Loucy (cell line): ENCODE results near the gene ZC2HC1B.
"Not testable (repeated sequence)": the region's sequence is repeated elsewhere in the genome, so short reads cannot be mapped to it uniquely, and the experiment has no call there.

Experiments
- H2AFZ ChIP-seq: fragments of 200-600 bp; sonication (generic); 2 replicates; pipeline ENCODE4 v1.6.0; 2016; ENCODE audit warnings: antibody characterized with exemption, mild to moderate bottlenecking, low read length, moderate library complexity
- H3F3A ChIP-seq: fragments of 200-600 bp; 2 replicates; pipeline ENCODE4 v1.6.0; 2016; ENCODE audit warnings: antibody characterized with exemption, low read depth, mild to moderate bottlenecking
- H3K27me3 ChIP-seq: fragments of 200-600 bp; sonication (generic); 2 replicates; pipeline ENCODE4 v1.6.1; 2014; ENCODE audit warnings: low read length, mild to moderate bottlenecking; ENCODE audit not compliant: insufficient read depth, poor library complexity, severe bottlenecking
- H3K36me3 ChIP-seq: fragments of 200-600 bp; sonication (generic); 2 replicates; pipeline ENCODE4 v1.6.1; 2016; ENCODE audit warnings: low read length; ENCODE audit not compliant: insufficient read depth
- H3K4me1 ChIP-seq: fragments of 200-600 bp; sonication (generic); 2 replicates; pipeline ENCODE4 v1.5.1; 2014; ENCODE audit warnings: low read length, mild to moderate bottlenecking; ENCODE audit not compliant: insufficient read depth, poor library complexity, severe bottlenecking
- H3K4me2 ChIP-seq: fragments of 200-600 bp; sonication (generic); 2 replicates; pipeline ENCODE4 v1.6.0; 2014; ENCODE audit warnings: antibody characterized with exemption, low read length, low read depth, mild to moderate bottlenecking; ENCODE audit not compliant: poor library complexity, severe bottlenecking
- H3K4me3 ChIP-seq: fragments of 200-600 bp; sonication (generic); 2 replicates; pipeline ENCODE4 v1.5.1; 2014; ENCODE audit warnings: low read length, mild to moderate bottlenecking, mixed read lengths; ENCODE audit not compliant: poor library complexity, severe bottlenecking
- H3K79me2 ChIP-seq: fragments of 200-600 bp; sonication (generic); 2 replicates; pipeline ENCODE4 v1.6.1; 2014; ENCODE audit warnings: low read length; ENCODE audit not compliant: insufficient read depth
- H3K9ac ChIP-seq: fragments of 200-600 bp; sonication (generic); 2 replicates; pipeline ENCODE4 v1.6.0; 2014; ENCODE audit warnings: mild to moderate bottlenecking, low read depth, low read length, moderate library complexity; ENCODE audit not compliant: poor library complexity, severe bottlenecking
- H3K9me2 ChIP-seq: fragments of 200-600 bp; sonication (generic); replicated peaks from 2 replicates; pipeline ENCODE4 v1.6.1; 2016; ENCODE audit warnings: low read depth, low read length, mixed read lengths
- H3K9me3 ChIP-seq: fragments of 200-600 bp; sonication (generic); 2 replicates; pipeline ENCODE4 v1.6.1; 2014; ENCODE audit warnings: mild to moderate bottlenecking, antibody characterized with exemption, low read length, low read depth; ENCODE audit not compliant: insufficient read depth
- H4K20me1 ChIP-seq: fragments of 200-600 bp; sonication (generic); 2 replicates; pipeline ENCODE4 v1.6.0; 2014; ENCODE audit warnings: antibody characterized with exemption, low read length, mild to moderate bottlenecking; ENCODE audit not compliant: insufficient read depth, poor library complexity, severe bottlenecking
- CTCF ChIP-seq: fragments of 200-600 bp; sonication (generic); conservative IDR thresholded peaks from 2 replicates; pipeline ENCODE4 v1.5.1; 2014; ENCODE audit warnings: mild to moderate bottlenecking, antibody characterized with exemption, low read length
- EZH2phosphoT487 ChIP-seq: fragments of 200-600 bp; IDR thresholded peaks from 2 replicates; pipeline ENCODE4 v1.6.1; 2018; ENCODE audit warnings: antibody characterized with exemption, mild to moderate bottlenecking, moderate library complexity, borderline replicate concordance

Gene ZC2HC1B

GRCh38 chr6:143912671-143913070 lies 48.4 kb downstream of the ZC2HC1B start:
- Histone ChIP-seq H4K20me1 (no peaks in the 10 kb centered on the region), H3K9me3 (peaks cover 2% of the 10 kb centered on the region; the same call in 1 of the 2 replicates), H2AFZ (no peak overlapping the region), H3K9ac (no peak overlapping the region), H3K4me3 (no peak overlapping the region), H3K36me3 (no peaks in the 10 kb centered on the region), H3F3A (no peaks in the 10 kb centered on the region), H3K27me3 (no peaks in the 10 kb centered on the region), H3K9me2 (no peaks in the 10 kb centered on the region), H3K79me2 (no peaks in the 10 kb centered on the region), H3K4me1 (no peaks in the 10 kb centered on the region), H3K4me2 (no peak overlapping the region)
- no peak for TF ChIP-seq EZH2phosphoT487
- TF ChIP-seq CTCF: no peak

GRCh38 chr6:143917026-143917425 lies 52.8 kb downstream of the ZC2HC1B start:
- H3K36me3 ChIP-seq, H4K20me1 ChIP-seq, H3K79me2 ChIP-seq, H3K9me2 ChIP-seq, H3K27me3 ChIP-seq, H3F3A ChIP-seq, H3K4me2 ChIP-seq, H3K4me3 ChIP-seq, H3K4me1 ChIP-seq, H2AFZ ChIP-seq, H3K9ac ChIP-seq, H3K9me3 ChIP-seq: not testable (repeated sequence)

- Histone ChIP-seq H3K4me1 (no peaks in the 10 kb centered on the region), H3K4me3 (no peak overlapping the region), H3K27me3 (no peaks in the 10 kb centered on the region), H4K20me1 (no peaks in the 10 kb centered on the region), H3K9ac (no peak overlapping the region), H3K9me3 (no peaks in the 10 kb centered on the region), H3K36me3 (no peaks in the 10 kb centered on the region), H3F3A (no peaks in the 10 kb centered on the region), H3K79me2 (no peaks in the 10 kb centered on the region), H3K9me2 (no peaks in the 10 kb centered on the region), H2AFZ (no peak overlapping the region), H3K4me2 (no peak overlapping the region)
- TF ChIP-seq EZH2phosphoT487: no peak
- no peak for TF ChIP-seq CTCF
Observed at GRCh38 chr6:143928853-143929252, 64.6 kb downstream of the ZC2HC1B start.

GRCh38 chr6:143929975-143930374 lies 65.7 kb downstream of the ZC2HC1B start:
- H3K9ac ChIP-seq: no peak overlapping the region
- H3F3A ChIP-seq: no peaks in the 10 kb centered on the region
- H3K4me3 ChIP-seq: no peak overlapping the region
- no peaks in the 10 kb centered on the region for H3K9me3 ChIP-seq
- no peaks in the 10 kb centered on the region for H3K27me3 ChIP-seq
- H3K9me2 ChIP-seq: no peaks in the 10 kb centered on the region
- no peaks in the 10 kb centered on the region for H3K79me2 ChIP-seq
- TF ChIP-seq EZH2phosphoT487 (no peak), CTCF (no peak)
- no peaks in the 10 kb centered on the region for H4K20me1 ChIP-seq
- no peaks in the 10 kb centered on the region for H3K4me1 ChIP-seq
- no peak overlapping the region for H2AFZ ChIP-seq
- no peak overlapping the region for H3K4me2 ChIP-seq
- no peaks in the 10 kb centered on the region for H3K36me3 ChIP-seq
